ENCODE data around the gene ADGRF3.
"Not testable (repeated sequence)": the region's sequence is repeated elsewhere in the genome, so short reads cannot be mapped to it uniquely, and the experiment has no call there.

ADGRF3 gene

GRCh38 chr2:26269571-26270158, 76.9 kb downstream of the ADGRF3 start:
- Histone ChIP-seq H3K27ac (replicated peaks) (no peak overlapping the region; the same call in 1 of the 2 replicates), H3K4me3 (replicated peaks; ENCODE audit: insufficient read depth, low read length) (no peak overlapping the region), H3K27me3 (ENCODE audit: insufficient read depth, poor library complexity, severe bottlenecking) (no peaks in the 10 kb centered on the region)
- TF ChIP-seq SPI1 (IDR thresholded peaks at IDR 0.05; ENCODE audit: borderline replicate concordance, low read depth) (no peak), POLR2AphosphoS5 (IDR thresholded peaks at IDR 0.05; ENCODE audit: low read depth) (no peak), GABPA (IDR thresholded peaks at IDR 0.05; ENCODE audit: low read depth) (no peak), CTCF (IDR thresholded peaks at IDR 0.05; ENCODE audit: insufficient read depth, low read length) (no peak), REST (IDR thresholded peaks at IDR 0.05; ENCODE audit: insufficient replicate concordance, low read depth) (no peak)
- no peak for DNase-seq (ENCODE audit: low read depth in 1 of 2, low spot score in 1 of 2)

- not testable (repeated sequence) for H3K27me3 ChIP-seq (ENCODE audit: insufficient read depth, poor library complexity, severe bottlenecking); H3K4me3 ChIP-seq (replicated peaks; ENCODE audit: insufficient read depth, low read length)
- TF ChIP-seq SPI1 (IDR thresholded peaks at IDR 0.05; ENCODE audit: borderline replicate concordance, low read depth): peak; percentile 83
- peak in 1 of 2 experiments; percentile 41 for DNase-seq (ENCODE audit: low read depth in 1 of 2, low spot score in 1 of 2)
- peak overlapping the region; percentile 1; the same call in 1 of the 2 replicates for H3K27ac ChIP-seq (replicated peaks)
These were observed 77.8 kb downstream of the ADGRF3 start for GRCh38 chr2:26268670-26269385.

GRCh38 chr2:26268213-26268612, 78.4 kb downstream of the ADGRF3 start:
- H3K4me3 ChIP-seq (replicated peaks; ENCODE audit: insufficient read depth, low read length): no peak overlapping the region
- H3K27me3 ChIP-seq (ENCODE audit: insufficient read depth, poor library complexity, severe bottlenecking): no peaks in the 10 kb centered on the region

GRCh38 chr2:26258836-26259235, 87.8 kb downstream of the ADGRF3 start:
- not testable (repeated sequence) for H3K27me3 ChIP-seq (ENCODE audit: insufficient read depth, poor library complexity, severe bottlenecking); DNase-seq (ENCODE audit: low read depth in 1 of 2, low spot score in 1 of 2); H3K4me3 ChIP-seq (replicated peaks; ENCODE audit: insufficient read depth, low read length); H3K27ac ChIP-seq (replicated peaks)

More at GRCh38 chr2:26268213-26268612, 78.4 kb downstream of the ADGRF3 start:
- peak in 1 of 2 experiments; percentile 51 for DNase-seq (ENCODE audit: low read depth in 1 of 2, low spot score in 1 of 2)
- TF ChIP-seq POLR2AphosphoS5 (IDR thresholded peaks at IDR 0.05; ENCODE audit: low read depth): no peak
- no peak for TF ChIP-seq GABPA (IDR thresholded peaks at IDR 0.05; ENCODE audit: low read depth)
- no peak for TF ChIP-seq REST (IDR thresholded peaks at IDR 0.05; ENCODE audit: insufficient replicate concordance, low read depth)
- no peak for TF ChIP-seq SPI1 (IDR thresholded peaks at IDR 0.05; ENCODE audit: borderline replicate concordance, low read depth)
- no peak for TF ChIP-seq CTCF (IDR thresholded peaks at IDR 0.05; ENCODE audit: insufficient read depth, low read length)
- H3K27ac ChIP-seq (replicated peaks): 0 out of 2 replicates have a peak overlapping the region, but pooled peaks have one; percentile 1

All from HL-60 (cell line).